ENCODE measurements around the gene ITGA11.

- TF ChIP-seq CTCF (conservative IDR thresholded peaks at IDR 0.05; ENCODE audit: low read length) (no peak), EZH2phosphoT487 (IDR thresholded peaks at IDR 0.05; ENCODE audit: borderline replicate concordance, low read depth, low read length) (no peak)
These were observed 106.2 kb downstream of the ITGA11 start for GRCh38 chr15:68325726-68326125.
